HG02610 (cell line): ENCODE measurements around the gene ETDC.

Experiments used
- ATAC-seq: cut with Tn5 transposase; IDR thresholded peaks from one replicate; pipeline ENCODE4 v1.9.1; 2021; ENCODE audit warnings: mild to moderate bottlenecking, moderate library complexity; ENCODE audit not compliant: unreplicated experiment

The ETDC gene

DNA sequence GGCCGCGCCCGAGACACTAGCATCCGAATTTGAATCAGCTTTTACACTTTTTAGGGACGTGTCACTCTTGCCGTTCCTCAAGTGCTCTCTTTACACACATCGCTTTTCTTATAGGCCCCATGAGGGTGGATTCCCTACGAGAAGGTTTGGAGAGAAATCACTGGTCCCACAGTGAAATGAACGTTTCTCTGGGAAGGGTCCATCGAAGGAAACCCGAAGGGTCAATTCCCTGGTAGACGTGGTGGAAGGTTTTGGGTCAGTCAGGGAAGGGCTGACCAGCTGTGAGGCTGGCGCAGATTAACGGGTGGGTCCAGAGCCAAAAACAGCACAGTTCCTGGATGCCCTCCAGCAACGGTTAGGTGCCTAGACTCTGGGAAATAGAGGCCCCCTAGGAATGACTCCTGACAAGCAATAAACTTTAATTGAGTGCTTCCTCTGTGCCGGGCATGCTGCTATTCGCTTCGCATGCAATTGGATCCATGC lies 35.9 kb downstream of the ETDC start:
- ATAC-seq, result no peak

DNA sequence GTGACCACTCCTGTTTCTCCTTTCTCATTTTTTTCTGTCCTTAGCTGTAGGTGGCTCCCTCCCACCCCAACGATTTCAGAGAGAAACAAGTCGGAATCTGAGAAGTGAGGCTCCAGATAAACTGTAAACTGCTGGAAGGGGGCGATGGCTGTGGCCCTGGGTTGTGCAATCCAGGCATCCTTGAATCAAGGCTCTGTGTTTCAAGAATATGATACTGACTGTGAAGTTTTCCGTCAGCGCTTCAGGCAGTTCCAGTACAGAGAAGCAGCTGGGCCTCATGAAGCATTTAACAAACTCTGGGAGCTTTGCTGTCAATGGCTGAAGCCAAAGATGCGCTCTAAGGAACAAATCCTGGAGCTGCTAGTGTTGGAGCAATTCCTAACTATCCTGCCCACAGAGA lies 37.7 kb downstream of the ETDC start:
- no peak for ATAC-seq

- ATAC-seq, result no peak
Observed at GRCh38 chrX:135347381-135348016, 38.2 kb downstream of the ETDC start.

DNA sequence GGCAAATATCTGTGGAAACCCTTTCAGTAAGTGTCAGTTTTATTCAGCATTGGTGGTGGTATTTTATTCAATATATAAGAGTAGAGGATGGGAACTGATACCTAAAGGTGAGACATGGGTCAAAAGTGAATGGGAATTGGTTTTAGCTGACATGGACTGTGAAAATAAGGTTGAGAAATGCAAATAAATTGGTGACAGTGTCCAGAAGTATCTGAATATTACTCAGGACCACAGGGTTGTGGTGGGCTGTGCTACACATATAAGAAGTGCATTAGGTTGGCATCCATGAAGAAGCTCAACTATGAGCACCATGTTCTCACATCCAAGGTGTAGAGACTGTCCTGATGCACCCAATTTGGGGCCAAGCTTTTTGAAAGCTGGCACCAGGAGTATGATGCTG lies 45.0 kb downstream of the ETDC start:
- peak; percentile 81 for ATAC-seq
